GM23338 (cell line): ENCODE measurements around the gene C5AR1. TPM values are rescaled to one million over a fixed set of nuclear protein-coding genes. Genes with fewer than 3 reads are reported as not detected.

ENCODE experiments used
- ATAC-seq: fragments of 200-7000 bp; cut with Tn5 transposase; 3 replicates; pipeline ENCODE4 v1.9.1; 2020
- DNase-seq: peaks from one replicate; pipeline ENCODE4 v3.0.0-alpha.2; 2015; ENCODE audit warnings: low spot score
- H2AFZ ChIP-seq: fragments of 200-600 bp; sonication (generic); 2 replicates; pipeline ENCODE4 v1.8.0; 2016; ENCODE audit warnings: antibody characterized with exemption, mild to moderate bottlenecking, moderate library complexity
- H3F3A ChIP-seq: fragments of 200-600 bp; sonication (generic); replicated peaks from 2 replicates; pipeline ENCODE4 v1.8.0; 2017; ENCODE audit warnings: antibody characterized with exemption, mixed run types, low read depth
- H3K27ac ChIP-seq: fragments of 200-600 bp; sonication (generic); 2 replicates; pipeline ENCODE4 v1.6.1; 2016; ENCODE audit warnings: low read depth
- H3K27me3 ChIP-seq: fragments of 200-600 bp; sonication (generic); 2 replicates; pipeline ENCODE4 v1.8.0; 2016; ENCODE audit warnings: mild to moderate bottlenecking, mixed run types, moderate library complexity; ENCODE audit not compliant: insufficient read depth
- H3K36me3 ChIP-seq: fragments of 200-600 bp; sonication (generic); 2 replicates; pipeline ENCODE4 v1.8.0; 2016; ENCODE audit warnings: mild to moderate bottlenecking; ENCODE audit not compliant: insufficient read depth
- H3K4me1 ChIP-seq: fragments of 200-600 bp; sonication (generic); 2 replicates; pipeline ENCODE4 v1.8.0; 2016; ENCODE audit warnings: mild to moderate bottlenecking, moderate library complexity; ENCODE audit not compliant: insufficient read depth
- H3K4me2 ChIP-seq: fragments of 200-600 bp; sonication (generic); 2 replicates; pipeline ENCODE4 v1.7.1; 2017; ENCODE audit warnings: mixed run types
- H3K4me3 ChIP-seq: fragments of 200-600 bp; sonication (generic); 2 replicates; pipeline ENCODE4 v1.6.1; 2016; ENCODE audit warnings: mixed run types
- H3K79me2 ChIP-seq: fragments of 200-600 bp; sonication (generic); replicated peaks from 2 replicates; pipeline ENCODE4 v1.8.0; 2017; ENCODE audit warnings: mild to moderate bottlenecking; ENCODE audit not compliant: insufficient read depth
- H3K9me2 ChIP-seq: fragments of 200-600 bp; sonication (generic); 2 replicates; pipeline ENCODE4 v1.8.0; 2017; ENCODE audit not compliant: insufficient read depth
- H4K20me1 ChIP-seq: fragments of 200-600 bp; sonication (generic); replicated peaks from 2 replicates; pipeline ENCODE4 v1.8.0; 2017; ENCODE audit warnings: mild to moderate bottlenecking; ENCODE audit not compliant: insufficient read depth
- H3K27ac Mint-ChIP-seq: 2 replicates; pipeline ENCODE4 v1.8.0; 2020; ENCODE audit warnings: inconsistent platforms, mild to moderate bottlenecking, moderate library complexity, mixed read lengths
- H3K27me3 Mint-ChIP-seq: 3 replicates; pipeline ENCODE4 v1.8.0; 2022; ENCODE audit warnings: low read depth, mild to moderate bottlenecking, moderate library complexity, mixed read lengths, inconsistent platforms; ENCODE audit not compliant: insufficient read depth, poor library complexity
- H3K36me3 Mint-ChIP-seq: 3 replicates; pipeline ENCODE4 v1.8.0; 2021; ENCODE audit warnings: low read depth, mild to moderate bottlenecking, inconsistent platforms, moderate library complexity, mixed read lengths
- H3K4me1 Mint-ChIP-seq: 3 replicates; pipeline ENCODE4 v1.8.0; 2020; ENCODE audit warnings: mild to moderate bottlenecking, inconsistent platforms, mixed read lengths
- H3K4me3 Mint-ChIP-seq: 3 replicates; pipeline ENCODE4 v1.8.0; 2021; ENCODE audit warnings: moderate library complexity, mild to moderate bottlenecking, inconsistent platforms, mixed read lengths
- H3K9me3 Mint-ChIP-seq: 3 replicates; pipeline ENCODE4 v1.8.0; 2020; ENCODE audit warnings: moderate library complexity, mild to moderate bottlenecking, inconsistent platforms, mixed read lengths
- CREB1 ChIP-seq: fragments of 250-450 bp; sonication (Bioruptor Pico); IDR thresholded peaks from 2 replicates; pipeline ENCODE4 v1.5.0; 2020; ENCODE audit warnings: low read depth, mild to moderate bottlenecking, moderate library complexity
- CTCF ChIP-seq, 2 experiments: fragments of 200-600 bp in 1 of 2; sonication (generic) in 1 of 2; conservative IDR thresholded peaks; 2 replicates each; pipeline versions ENCODE4 v1.5.1 to v1.6.1; 2016 to 2017; ENCODE audit warnings: antibody characterized with exemption in 2 of 2, low read depth in 2 of 2, mild to moderate bottlenecking in 2 of 2, moderate library complexity in 1 of 2
- EZH2 ChIP-seq: fragments of 200-600 bp; sonication (generic); IDR thresholded peaks from one replicate; pipeline ENCODE4 v1.8.0; 2017; ENCODE audit warnings: antibody characterized with exemption, mild to moderate bottlenecking, low read depth; ENCODE audit not compliant: unreplicated experiment
- EZH2phosphoT487 ChIP-seq: fragments of 200-600 bp; sonication (generic); IDR thresholded peaks from one replicate; pipeline ENCODE4 v1.8.1; 2018; ENCODE audit warnings: antibody characterized with exemption; ENCODE audit not compliant: unreplicated experiment
- NANOG ChIP-seq: IDR thresholded peaks from 2 replicates; pipeline ENCODE4 v1.6.1; 2016; ENCODE audit warnings: antibody characterized with exemption, borderline replicate concordance
- REST ChIP-seq: IDR thresholded peaks from one replicate; pipeline ENCODE4 v1.6.1; 2018; ENCODE audit warnings: antibody characterized with exemption; ENCODE audit not compliant: unreplicated experiment
- ZNF331 ChIP-seq: fragments of 250-450 bp; sonication (Bioruptor Pico); IDR thresholded peaks from 2 replicates; pipeline ENCODE4 v1.5.0; 2020; ENCODE audit warnings: low read depth, mild to moderate bottlenecking, moderate library complexity
- polyA plus RNA-seq: library from polyadenylated mRNA; unstranded; fragments of >200 nt; fragmentation: Nextera tagmentation; extraction: Ambion mirVana; gene quantifications from 2 replicates; pipeline ENCODE4 v1.2.1, GENCODE V29; 2016
- total RNA-seq: library from RNA; depleted of rRNA; stranded (reverse); fragments of >200 nt; shearing (Covaris generic); gene quantifications from 2 replicates; pipeline ENCODE4 v1.2.3, GENCODE V29; 2014

Gene C5AR1
- total and polyA plus RNA-seq, 2 experiments from 2014 or later, result 0.08 TPM; not detected in 1

GRCh38 chr19:47341734-47342133 is 32.1 kb downstream of the C5AR1 start:
- no peaks in the 10 kb centered on the region for H3K27me3 ChIP-seq
- Mint-ChIP-seq H3K36me3 (no peaks in the 10 kb centered on the region; the same call in 2 of the 3 replicates), H3K4me3 (no peak overlapping the region; the same call in 2 of the 3 replicates), H3K27me3 (peaks cover 4% of the 10 kb centered on the region), H3K27ac (no peak overlapping the region), H3K9me3 (peaks cover 9% of the 10 kb centered on the region; the same call in 1 of the 3 replicates), H3K4me1 (peaks cover 2% of the 10 kb centered on the region; the same call in 1 of the 3 replicates)
- TF ChIP-seq ZNF331, result no peak
- TF ChIP-seq EZH2phosphoT487, result no peak
- no peak for TF ChIP-seq NANOG
- no peaks in the 10 kb centered on the region for H3K4me1 ChIP-seq
- H3F3A ChIP-seq, result no peaks in the 10 kb centered on the region
- ATAC-seq (no peak), DNase-seq (no peak)
- no peak overlapping the region for H3K4me2 ChIP-seq
- no peak overlapping the region for H2AFZ ChIP-seq
- H3K4me3 ChIP-seq, result no peak overlapping the region
- H4K20me1 ChIP-seq, result no peaks in the 10 kb centered on the region
- no peaks in the 10 kb centered on the region for H3K9me2 ChIP-seq
- H3K79me2 ChIP-seq, result no peaks in the 10 kb centered on the region
- H3K36me3 ChIP-seq, result no peaks in the 10 kb centered on the region
- no peak overlapping the region for H3K27ac ChIP-seq

GRCh38 chr19:47343194-47343802 is 33.6 kb downstream of the C5AR1 start:
- no peak overlapping the region for H3K4me3 ChIP-seq
- no peak for DNase-seq
- peaks cover 10% of the 10 kb centered on the region; the same call in 2 of the 3 replicates for H3K9me3 Mint-ChIP-seq
- no peak overlapping the region for H3K27ac ChIP-seq
- H3K4me1 Mint-ChIP-seq, result no peaks in the 10 kb centered on the region
- no peak overlapping the region for H2AFZ ChIP-seq
- H3K4me2 ChIP-seq, result no peak overlapping the region
- TF ChIP-seq CTCF (conservative IDR thresholded peaks at IDR 0.05; ENCODE audit: low read depth in 2 of 2), result no peak
- no peak for TF ChIP-seq CREB1
- TF ChIP-seq REST, result no peak
- TF ChIP-seq EZH2, result no peak
- H3K79me2 ChIP-seq, result no peaks in the 10 kb centered on the region
- 0 out of 2 replicates have a peak, but pooled peaks cover under 1% of the 10 kb centered on the region for H3K4me1 ChIP-seq
- H3K4me3 Mint-ChIP-seq, result no peak overlapping the region
- H3K27me3 Mint-ChIP-seq, result peaks cover 6% of the 10 kb centered on the region
- no peaks in the 10 kb centered on the region for H4K20me1 ChIP-seq
- no peak for ATAC-seq
- no peaks in the 10 kb centered on the region for H3K9me2 ChIP-seq
- H3K27ac Mint-ChIP-seq, result no peak overlapping the region
- H3K36me3 Mint-ChIP-seq, result peaks cover under 1% of the 10 kb centered on the region; the same call in 1 of the 3 replicates
- H3F3A ChIP-seq, result peaks cover 1% of the 10 kb centered on the region; the same call in 1 of the 2 replicates
- H3K36me3 ChIP-seq, result no peaks in the 10 kb centered on the region
- H3K27me3 ChIP-seq, result peaks cover 1% of the 10 kb centered on the region; the same call in 1 of the 2 replicates
